HG02588 (cell line): ENCODE results near the gene SORCS2.

ENCODE experiments used
- ATAC-seq: cut with Tn5 transposase; IDR thresholded peaks from one replicate; pipeline ENCODE4 v1.9.1; 2021; ENCODE audit warnings: mild to moderate bottlenecking, moderate library complexity; ENCODE audit not compliant: unreplicated experiment

Gene SORCS2

GRCh38 chr4:7333801-7334421 is 141.6 kb downstream of the SORCS2 start:
- ATAC-seq: no peak

- ATAC-seq: no peak
Observed at GRCh38 chr4:7334521-7335275, 142.4 kb downstream of the SORCS2 start.

GRCh38 chr4:7335344-7336066 is 143.2 kb downstream of the SORCS2 start:
- ATAC-seq: no peak

- no peak for ATAC-seq
Observed at GRCh38 chr4:7336067-7336569, 143.8 kb downstream of the SORCS2 start.

GRCh38 chr4:7336732-7337131 is 144.4 kb downstream of the SORCS2 start:
- no peak for ATAC-seq

GRCh38 chr4:7337196-7338058 is 145.1 kb downstream of the SORCS2 start:
- ATAC-seq: no peak

- no peak for ATAC-seq
Observed at GRCh38 chr4:7338059-7338452, 145.7 kb downstream of the SORCS2 start.

GRCh38 chr4:7338876-7339623 is 146.7 kb downstream of the SORCS2 start:
- no peak for ATAC-seq

GRCh38 chr4:7339751-7340552 is 147.6 kb downstream of the SORCS2 start:
- no peak for ATAC-seq

- ATAC-seq: no peak
Observed at GRCh38 chr4:7340553-7341433, 148.5 kb downstream of the SORCS2 start.

GRCh38 chr4:7341491-7342222 is 149.3 kb downstream of the SORCS2 start:
- ATAC-seq: no peak

GRCh38 chr4:7342223-7343080 is 150.1 kb downstream of the SORCS2 start:
- ATAC-seq: no peak

GRCh38 chr4:7343081-7343655 is 150.8 kb downstream of the SORCS2 start:
- ATAC-seq: no peak

GRCh38 chr4:7343950-7344349 is 151.6 kb downstream of the SORCS2 start:
- ATAC-seq: no peak

GRCh38 chr4:7344636-7345155 is 152.4 kb downstream of the SORCS2 start:
- no peak for ATAC-seq

GRCh38 chr4:7347981-7348380 is 155.6 kb downstream of the SORCS2 start:
- ATAC-seq: no peak
